Loucy (cell line): Measurements from ENCODE around the gene PLEKHA5.

Experiments used
- H2AFZ ChIP-seq: fragments of 200-600 bp; sonication (generic); 2 replicates; pipeline ENCODE4 v1.6.0; 2016; ENCODE audit warnings: antibody characterized with exemption, mild to moderate bottlenecking, low read length, moderate library complexity
- H3F3A ChIP-seq: fragments of 200-600 bp; 2 replicates; pipeline ENCODE4 v1.6.0; 2016; ENCODE audit warnings: antibody characterized with exemption, low read depth, mild to moderate bottlenecking
- H3K27me3 ChIP-seq: fragments of 200-600 bp; sonication (generic); 2 replicates; pipeline ENCODE4 v1.6.1; 2014; ENCODE audit warnings: low read length, mild to moderate bottlenecking; ENCODE audit not compliant: insufficient read depth, poor library complexity, severe bottlenecking
- H3K36me3 ChIP-seq: fragments of 200-600 bp; sonication (generic); 2 replicates; pipeline ENCODE4 v1.6.1; 2016; ENCODE audit warnings: low read length; ENCODE audit not compliant: insufficient read depth
- H3K4me1 ChIP-seq: fragments of 200-600 bp; sonication (generic); 2 replicates; pipeline ENCODE4 v1.5.1; 2014; ENCODE audit warnings: low read length, mild to moderate bottlenecking; ENCODE audit not compliant: insufficient read depth, poor library complexity, severe bottlenecking
- H3K4me2 ChIP-seq: fragments of 200-600 bp; sonication (generic); 2 replicates; pipeline ENCODE4 v1.6.0; 2014; ENCODE audit warnings: antibody characterized with exemption, low read length, low read depth, mild to moderate bottlenecking; ENCODE audit not compliant: poor library complexity, severe bottlenecking
- H3K4me3 ChIP-seq: fragments of 200-600 bp; sonication (generic); 2 replicates; pipeline ENCODE4 v1.5.1; 2014; ENCODE audit warnings: low read length, mild to moderate bottlenecking, mixed read lengths; ENCODE audit not compliant: poor library complexity, severe bottlenecking
- H3K79me2 ChIP-seq: fragments of 200-600 bp; sonication (generic); 2 replicates; pipeline ENCODE4 v1.6.1; 2014; ENCODE audit warnings: low read length; ENCODE audit not compliant: insufficient read depth
- H3K9ac ChIP-seq: fragments of 200-600 bp; sonication (generic); 2 replicates; pipeline ENCODE4 v1.6.0; 2014; ENCODE audit warnings: mild to moderate bottlenecking, low read depth, low read length, moderate library complexity; ENCODE audit not compliant: poor library complexity, severe bottlenecking
- H3K9me2 ChIP-seq: fragments of 200-600 bp; sonication (generic); replicated peaks from 2 replicates; pipeline ENCODE4 v1.6.1; 2016; ENCODE audit warnings: low read depth, low read length, mixed read lengths
- H3K9me3 ChIP-seq: fragments of 200-600 bp; sonication (generic); 2 replicates; pipeline ENCODE4 v1.6.1; 2014; ENCODE audit warnings: mild to moderate bottlenecking, antibody characterized with exemption, low read length, low read depth; ENCODE audit not compliant: insufficient read depth
- H4K20me1 ChIP-seq: fragments of 200-600 bp; sonication (generic); 2 replicates; pipeline ENCODE4 v1.6.0; 2014; ENCODE audit warnings: antibody characterized with exemption, low read length, mild to moderate bottlenecking; ENCODE audit not compliant: insufficient read depth, poor library complexity, severe bottlenecking
- CTCF ChIP-seq: fragments of 200-600 bp; sonication (generic); conservative IDR thresholded peaks from 2 replicates; pipeline ENCODE4 v1.5.1; 2014; ENCODE audit warnings: mild to moderate bottlenecking, antibody characterized with exemption, low read length
- EZH2phosphoT487 ChIP-seq: fragments of 200-600 bp; IDR thresholded peaks from 2 replicates; pipeline ENCODE4 v1.6.1; 2018; ENCODE audit warnings: antibody characterized with exemption, mild to moderate bottlenecking, moderate library complexity, borderline replicate concordance

PLEKHA5 gene

GRCh38 chr12:19110221-19110940 is 19.2 kb upstream of the PLEKHA5 start:
- Histone ChIP-seq H2AFZ (no peak overlapping the region), H3K36me3 (no peaks in the 10 kb centered on the region), H3K79me2 (no peaks in the 10 kb centered on the region), H3K9me2 (no peaks in the 10 kb centered on the region), H3K27me3 (no peaks in the 10 kb centered on the region), H3K9ac (no peak overlapping the region), H3K9me3 (no peaks in the 10 kb centered on the region), H4K20me1 (no peaks in the 10 kb centered on the region), H3K4me1 (no peaks in the 10 kb centered on the region), H3K4me2 (no peak overlapping the region), H3K4me3 (no peak overlapping the region), H3F3A (no peaks in the 10 kb centered on the region)
- TF ChIP-seq CTCF (no peak), EZH2phosphoT487 (no peak)

GRCh38 chr12:19113464-19113863 is 16.1 kb upstream of the PLEKHA5 start:
- Histone ChIP-seq H3K4me3 (no peak overlapping the region), H3K79me2 (no peaks in the 10 kb centered on the region), H3K9me3 (no peaks in the 10 kb centered on the region), H3K4me1 (no peaks in the 10 kb centered on the region), H3K9ac (no peak overlapping the region), H3K36me3 (no peaks in the 10 kb centered on the region), H4K20me1 (no peaks in the 10 kb centered on the region), H3K4me2 (no peak overlapping the region), H3K27me3 (no peaks in the 10 kb centered on the region), H3F3A (no peaks in the 10 kb centered on the region), H3K9me2 (no peaks in the 10 kb centered on the region), H2AFZ (no peak overlapping the region)
- TF ChIP-seq EZH2phosphoT487 (no peak), CTCF (no peak)

- no peak for TF ChIP-seq EZH2phosphoT487
- H3K4me2 ChIP-seq, result no peak overlapping the region
- no peaks in the 10 kb centered on the region for H3K27me3 ChIP-seq
Measured at GRCh38 chr12:19115285-19115684, 14.2 kb upstream of the PLEKHA5 start.

GRCh38 chr12:19119440-19119839 is 10.1 kb upstream of the PLEKHA5 start:
- no peak overlapping the region for H2AFZ ChIP-seq
- H3K9me3 ChIP-seq, result no peaks in the 10 kb centered on the region
- H4K20me1 ChIP-seq, result no peaks in the 10 kb centered on the region
- no peaks in the 10 kb centered on the region for H3K36me3 ChIP-seq
- H3F3A ChIP-seq, result no peaks in the 10 kb centered on the region
- no peaks in the 10 kb centered on the region for H3K79me2 ChIP-seq
- no peaks in the 10 kb centered on the region for H3K9me2 ChIP-seq
- H3K4me2 ChIP-seq, result no peak overlapping the region
- no peak for TF ChIP-seq EZH2phosphoT487
- TF ChIP-seq CTCF, result no peak
- no peak overlapping the region for H3K4me3 ChIP-seq
- H3K4me1 ChIP-seq, result no peaks in the 10 kb centered on the region
- no peak overlapping the region for H3K9ac ChIP-seq
- H3K27me3 ChIP-seq, result no peaks in the 10 kb centered on the region

More at GRCh38 chr12:19115285-19115684, 14.2 kb upstream of the PLEKHA5 start:
- Histone ChIP-seq H3K9me3 (no peaks in the 10 kb centered on the region), H3K79me2 (no peaks in the 10 kb centered on the region), H4K20me1 (no peaks in the 10 kb centered on the region), H3K4me1 (no peaks in the 10 kb centered on the region), H2AFZ (no peak overlapping the region), H3F3A (no peaks in the 10 kb centered on the region), H3K4me3 (no peak overlapping the region), H3K9me2 (no peaks in the 10 kb centered on the region), H3K9ac (no peak overlapping the region), H3K36me3 (no peaks in the 10 kb centered on the region)
